NCI-H187 (cell line): ENCODE measurements around the gene CNTFR.

ENCODE experiments used
- DNase-seq, 2 experiments: peaks; one replicate each; lab custom pipeline; 2025; lab: John Stamatoyannopoulos, UW

CNTFR gene

DNA sequence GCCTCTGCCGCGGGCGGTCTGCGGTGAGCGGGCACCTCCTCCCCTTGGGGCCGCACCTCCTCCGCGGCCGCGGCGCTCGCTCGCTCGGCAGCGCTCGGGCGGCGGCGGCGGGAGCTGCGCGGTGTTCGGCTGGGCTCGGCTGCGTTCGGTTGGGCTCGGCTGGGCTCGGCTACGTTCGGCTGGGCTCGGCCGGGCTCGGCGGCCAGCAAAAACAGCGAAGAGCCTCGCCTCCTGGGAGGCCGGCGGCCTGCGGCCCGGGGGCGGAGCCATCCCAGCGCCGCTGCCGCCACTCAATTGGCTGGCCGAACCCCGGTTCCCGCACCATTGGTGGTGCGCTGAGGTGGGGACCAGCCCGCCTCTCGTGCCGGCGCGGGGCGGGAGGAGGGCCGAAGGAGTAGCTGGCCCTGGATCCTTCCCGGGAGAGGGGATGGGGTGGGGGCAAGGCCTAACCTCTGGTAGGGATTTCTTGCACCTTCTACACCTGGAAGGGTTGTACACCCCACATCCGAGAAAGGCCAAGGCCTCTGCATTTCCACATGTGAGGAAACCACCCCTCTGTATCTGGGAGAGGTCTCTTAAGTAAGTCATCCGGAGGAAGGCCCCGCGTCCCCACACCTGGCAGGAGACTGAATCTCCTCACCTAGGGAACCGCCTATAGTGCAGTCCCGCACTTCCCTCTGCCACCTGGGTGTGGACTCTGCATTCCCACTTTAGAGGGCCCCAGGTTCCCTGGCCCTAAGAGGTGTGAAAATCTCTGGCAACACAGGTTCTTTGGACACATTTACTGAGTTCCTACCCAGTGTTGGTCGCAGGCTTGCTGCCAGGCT is 66.3 kb downstream of the CNTFR start, which contains the start of gene ENHO:
Gene ENHO, minus strand, starts transcription at position 20 of the 827 bp plus-strand sequence. CDS start 1,295 bp downstream, outside the sequence.
- peak; percentile 19 to 60 for DNase-seq

DNA sequence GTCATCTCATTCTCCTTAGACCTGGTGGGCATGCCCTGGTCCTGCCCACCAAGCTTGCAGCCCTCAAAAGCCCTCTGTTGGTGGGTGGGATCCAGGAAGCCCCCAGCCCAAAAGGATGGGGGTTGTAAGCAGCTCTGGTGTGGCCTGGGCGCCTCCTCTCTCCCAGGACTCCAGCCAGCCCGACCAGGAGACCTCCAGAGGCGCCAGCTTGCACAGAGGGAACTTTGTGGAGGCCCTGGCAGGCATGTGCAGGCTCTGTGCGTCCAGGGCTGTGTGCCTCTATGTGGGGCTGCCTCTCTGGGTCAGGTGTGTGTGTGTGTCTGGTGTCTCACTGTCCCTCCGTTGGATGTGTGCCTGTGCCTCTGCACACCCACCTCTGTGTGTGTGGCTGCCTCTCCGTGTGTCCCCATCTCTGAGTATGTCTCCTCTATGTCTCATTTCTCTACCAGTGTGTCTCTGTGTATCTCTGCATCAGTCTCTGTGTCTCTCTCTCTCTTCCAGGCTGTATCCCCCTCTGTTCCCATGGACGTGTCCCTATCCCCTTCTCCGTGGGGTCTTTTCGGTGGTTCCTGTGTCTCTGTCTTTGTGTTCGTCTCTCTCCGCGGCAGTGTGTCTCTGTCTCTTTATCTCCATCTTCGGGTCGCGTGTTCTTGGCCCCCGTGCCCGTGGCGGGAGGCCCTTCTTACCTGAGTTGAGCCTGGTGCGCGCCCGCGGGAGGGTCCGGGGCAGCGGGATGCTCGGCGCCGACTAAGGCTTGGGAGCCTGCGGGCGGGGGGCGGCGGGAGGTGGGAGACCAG is 67.2 kb downstream of the CNTFR start:
- no peak for DNase-seq

DNA sequence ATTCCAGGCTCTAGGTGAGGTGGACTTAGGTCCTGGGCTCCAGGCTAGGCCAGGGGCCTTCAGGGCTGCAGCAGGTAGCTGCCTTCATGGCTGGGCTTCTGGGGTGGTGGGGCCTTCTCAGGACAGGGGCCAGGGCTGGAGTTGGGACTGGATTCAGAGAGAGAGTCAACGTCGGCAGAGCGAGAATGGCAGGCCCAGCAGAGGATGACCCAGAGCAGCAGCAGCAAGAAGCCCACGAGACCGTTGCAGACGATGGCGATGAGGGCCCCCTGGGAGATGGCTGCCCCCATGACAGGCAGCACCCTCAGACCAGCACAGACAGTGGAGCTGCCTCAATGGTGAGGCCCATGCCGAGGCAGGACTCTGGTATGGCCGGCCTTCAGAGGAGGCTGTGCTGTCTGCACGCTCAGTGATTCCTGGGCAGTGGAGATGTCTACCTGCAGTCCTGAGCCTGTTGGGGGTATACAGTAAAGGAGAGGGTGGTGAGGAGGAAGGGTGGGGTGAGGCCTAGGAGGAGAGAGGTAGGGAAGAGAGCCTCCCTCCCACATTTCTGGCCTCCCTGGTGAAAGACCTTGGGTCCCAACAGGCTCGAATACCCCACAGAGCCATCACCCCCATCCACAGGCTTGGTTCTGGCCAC is 68.0 kb downstream of the CNTFR start:
- DNase-seq: no peak

DNA sequence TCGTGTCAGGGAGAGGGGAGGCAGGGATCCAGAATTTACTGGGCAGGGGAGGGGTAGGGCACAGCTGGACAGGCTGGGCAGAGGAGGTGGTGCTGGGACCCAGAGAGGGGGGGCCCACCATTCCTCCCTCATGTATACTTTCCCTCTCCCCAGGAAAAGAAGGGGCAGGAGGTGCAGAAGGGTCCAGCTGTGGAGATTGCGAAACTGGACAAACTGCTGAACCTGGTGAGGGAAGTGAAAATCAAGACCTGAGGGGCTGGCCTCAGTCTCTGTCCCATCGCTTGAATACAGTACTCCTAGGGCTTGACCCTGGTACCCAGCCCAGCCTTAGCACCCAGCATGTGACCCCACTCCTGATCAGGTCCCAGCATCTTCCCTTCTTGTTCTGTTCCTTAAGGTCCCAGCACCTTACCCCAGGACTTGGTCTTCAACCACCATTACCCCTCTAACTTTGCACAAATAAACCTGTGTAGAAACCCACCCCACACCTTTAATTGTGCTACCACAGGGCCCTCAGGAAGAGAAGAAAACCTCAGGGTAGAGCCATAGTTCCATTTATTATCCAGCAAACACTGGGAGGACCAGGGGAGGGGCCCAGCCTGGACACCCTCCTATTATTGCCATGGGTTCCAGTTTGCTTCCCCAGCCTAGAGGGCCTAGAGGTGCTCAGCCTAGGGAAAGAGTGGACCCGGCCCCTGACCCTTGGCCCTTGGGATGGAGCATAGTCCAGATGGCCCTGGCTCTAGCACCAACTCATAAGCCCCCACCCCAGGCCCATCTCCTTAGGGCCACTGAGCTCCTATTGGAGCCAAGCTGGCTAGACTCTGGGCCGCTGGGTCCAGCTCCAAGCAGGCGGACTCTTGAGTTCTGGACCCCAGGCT is 68.8 kb downstream of the CNTFR start:
- no peak for DNase-seq

DNA sequence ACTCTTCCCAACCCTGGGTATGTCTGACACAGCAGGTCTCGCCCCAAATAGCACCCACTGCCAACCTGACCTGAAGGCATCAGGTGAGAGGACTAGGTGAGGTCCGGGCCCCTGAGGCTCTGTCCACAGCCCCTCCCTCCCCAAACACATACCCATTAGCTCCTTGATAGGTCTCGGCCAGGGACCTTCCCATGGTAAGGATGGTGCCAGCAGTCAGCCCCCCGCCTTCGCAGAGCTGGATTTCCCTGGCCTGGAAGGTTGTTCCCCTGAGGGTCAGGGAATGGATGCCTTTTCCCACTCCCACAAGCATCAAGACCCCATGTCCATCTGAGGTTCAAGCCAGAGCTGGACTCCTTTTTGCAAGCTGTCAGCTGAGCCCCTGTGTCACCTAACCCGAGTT is 69.4 kb downstream of the CNTFR start:
- no peak for DNase-seq

DNA sequence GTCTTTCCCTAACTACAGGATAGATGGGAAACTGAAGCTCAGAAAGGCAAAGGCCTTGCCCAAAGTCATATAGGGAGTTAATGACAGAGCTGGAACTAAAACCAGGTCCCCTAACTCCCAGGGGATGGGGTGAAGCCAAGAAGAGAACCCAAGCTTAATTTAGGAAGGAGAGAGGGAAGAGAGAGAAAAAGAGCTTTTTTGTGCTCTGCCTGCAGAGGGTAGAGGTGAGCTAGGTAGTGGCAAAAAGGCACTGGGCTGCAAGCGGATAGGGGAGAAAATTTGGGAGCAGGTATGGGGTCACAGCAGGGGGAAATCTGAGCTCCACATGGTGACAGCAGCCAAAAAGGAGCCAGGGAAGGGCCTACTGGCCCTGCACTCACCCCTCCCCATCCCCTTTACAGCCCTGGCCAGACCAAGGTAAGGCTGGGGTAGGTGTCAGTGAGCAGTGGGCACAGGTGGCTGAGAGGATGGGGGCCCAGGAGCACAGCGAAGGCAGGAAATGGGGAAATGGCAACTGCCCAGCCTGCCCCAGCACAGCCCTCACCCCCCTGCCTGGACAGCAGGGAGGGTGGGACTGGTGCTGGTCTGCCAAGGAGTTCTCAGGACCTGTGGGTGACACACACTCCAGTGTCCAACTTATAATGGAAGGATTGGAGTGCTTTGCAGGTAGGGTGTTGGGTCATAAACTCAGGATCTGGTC is 70.1 kb downstream of the CNTFR start:
- DNase-seq: no peak

DNA sequence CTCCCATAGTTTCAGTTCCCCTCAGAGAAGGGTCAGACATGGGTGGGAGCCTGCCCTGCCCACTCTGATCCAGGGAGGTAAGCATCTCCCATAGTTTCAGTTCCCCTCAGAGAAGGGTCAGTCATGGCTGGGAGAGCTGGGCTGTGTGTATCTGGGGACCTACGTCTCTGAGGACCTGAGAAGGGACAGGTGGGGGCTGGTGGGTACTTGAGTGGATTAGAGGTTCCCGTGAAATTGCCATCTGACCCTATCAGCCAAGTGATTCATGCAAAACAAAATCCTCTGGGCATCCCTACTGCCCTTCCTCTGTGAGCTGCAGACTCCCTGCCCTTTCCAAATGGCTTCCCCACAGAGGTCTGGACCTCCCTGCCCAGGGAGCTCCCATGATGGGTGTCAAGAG is 70.6 kb downstream of the CNTFR start:
- no peak for DNase-seq

DNA sequence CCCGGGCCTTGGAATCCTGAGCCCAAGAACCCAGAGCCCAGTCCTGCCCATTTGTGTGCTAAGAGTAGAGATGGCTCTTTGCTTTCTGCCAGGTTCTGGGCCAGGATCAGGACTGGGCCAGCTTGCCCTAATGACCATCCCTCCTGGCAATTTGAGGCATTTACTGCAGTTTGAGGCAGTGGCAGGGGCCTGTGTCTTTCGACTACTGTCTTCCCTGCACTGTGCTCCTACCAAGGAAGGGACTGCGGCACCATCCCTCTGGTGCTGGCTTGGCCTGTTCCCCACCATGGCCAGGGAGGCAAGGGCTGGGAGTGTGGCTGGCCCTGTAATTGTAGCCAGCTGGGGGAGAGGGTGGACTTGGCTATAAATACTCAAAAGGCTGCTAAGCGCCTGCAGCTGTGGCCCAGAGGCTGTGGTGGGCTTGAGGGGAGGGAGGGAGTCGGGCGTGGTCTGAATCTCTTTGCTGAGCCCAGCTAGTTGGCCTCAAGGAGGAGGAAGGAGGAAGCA is 71.4 kb downstream of the CNTFR start:
- no peak for DNase-seq

DNA sequence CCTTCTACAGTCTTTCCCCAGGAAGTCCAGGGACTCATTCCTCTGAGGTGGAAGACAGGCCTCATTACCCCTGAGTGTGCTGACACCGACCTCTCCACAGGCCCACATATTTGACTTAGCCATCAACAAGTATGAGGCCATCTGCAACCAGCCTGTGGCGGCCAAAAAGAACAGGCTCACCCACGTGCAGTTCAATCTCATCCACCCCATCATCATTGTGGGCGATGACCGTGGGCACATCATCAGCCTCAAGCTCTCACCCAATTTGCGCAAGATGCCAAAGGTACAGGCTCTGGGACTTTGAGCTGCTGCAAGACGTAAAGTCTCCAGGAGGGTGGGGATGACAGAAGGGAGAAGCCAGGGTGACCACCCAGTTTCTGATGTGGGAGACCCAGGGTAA is 72.3 kb downstream of the CNTFR start:
- no peak for DNase-seq

DNA sequence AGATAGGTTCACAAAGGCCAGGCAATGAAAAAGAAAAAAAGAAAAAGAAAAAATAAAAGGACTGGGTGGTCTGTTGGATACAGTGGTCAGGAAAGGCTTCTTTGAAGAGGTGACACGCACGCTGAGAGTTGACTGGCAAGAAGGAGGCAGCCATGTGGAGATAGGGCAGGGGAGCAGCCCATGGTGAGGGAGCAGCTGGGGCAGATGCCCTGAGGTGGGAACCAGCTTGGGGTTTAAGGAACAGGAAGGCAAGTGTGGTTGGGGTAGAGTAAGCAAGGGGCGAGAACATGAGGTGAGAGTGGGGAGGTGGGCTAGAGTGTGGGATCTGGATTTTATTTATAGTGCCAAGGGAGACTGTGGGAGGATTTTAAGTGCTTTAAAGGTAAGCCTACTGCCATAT is 73.6 kb downstream of the CNTFR start:
- DNase-seq: no peak

DNA sequence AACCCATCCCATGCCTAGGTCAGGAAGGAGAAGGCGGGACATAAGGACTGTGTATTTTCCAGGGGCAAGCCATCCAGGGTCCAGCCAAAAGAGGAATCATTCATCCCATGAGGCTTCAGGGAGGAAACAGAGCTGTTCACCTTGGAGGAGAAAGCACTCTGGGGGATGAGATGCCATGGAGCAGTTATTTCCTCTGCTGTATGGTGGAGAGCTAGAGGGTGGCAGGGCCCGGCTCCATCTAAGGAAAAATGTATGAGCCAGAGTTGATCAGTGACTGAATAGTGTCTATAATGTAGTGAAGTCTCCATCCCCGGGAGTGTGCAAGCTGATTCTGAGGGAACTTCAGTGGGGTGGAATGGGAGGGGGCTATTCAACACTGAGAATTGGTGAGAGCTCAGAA is 74.7 kb downstream of the CNTFR start:
- no peak for DNase-seq

DNA sequence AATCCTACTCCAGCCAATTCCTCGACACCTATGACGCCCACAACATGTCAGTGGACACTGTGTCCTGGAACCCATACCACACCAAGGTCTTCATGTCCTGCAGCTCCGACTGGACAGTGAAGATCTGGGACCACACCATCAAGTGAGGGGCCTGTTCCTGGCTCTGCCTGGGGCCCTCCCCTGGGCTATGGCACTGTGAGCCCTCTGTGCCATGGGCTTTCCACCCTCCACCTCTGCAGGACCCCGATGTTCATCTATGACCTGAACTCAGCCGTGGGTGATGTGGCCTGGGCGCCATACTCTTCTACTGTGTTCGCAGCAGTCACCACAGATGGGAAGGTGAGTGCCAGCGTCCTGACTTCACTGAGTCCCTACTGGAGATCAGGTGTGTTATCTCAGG is 75.1 kb downstream of the CNTFR start:
- no peak for DNase-seq

DNA sequence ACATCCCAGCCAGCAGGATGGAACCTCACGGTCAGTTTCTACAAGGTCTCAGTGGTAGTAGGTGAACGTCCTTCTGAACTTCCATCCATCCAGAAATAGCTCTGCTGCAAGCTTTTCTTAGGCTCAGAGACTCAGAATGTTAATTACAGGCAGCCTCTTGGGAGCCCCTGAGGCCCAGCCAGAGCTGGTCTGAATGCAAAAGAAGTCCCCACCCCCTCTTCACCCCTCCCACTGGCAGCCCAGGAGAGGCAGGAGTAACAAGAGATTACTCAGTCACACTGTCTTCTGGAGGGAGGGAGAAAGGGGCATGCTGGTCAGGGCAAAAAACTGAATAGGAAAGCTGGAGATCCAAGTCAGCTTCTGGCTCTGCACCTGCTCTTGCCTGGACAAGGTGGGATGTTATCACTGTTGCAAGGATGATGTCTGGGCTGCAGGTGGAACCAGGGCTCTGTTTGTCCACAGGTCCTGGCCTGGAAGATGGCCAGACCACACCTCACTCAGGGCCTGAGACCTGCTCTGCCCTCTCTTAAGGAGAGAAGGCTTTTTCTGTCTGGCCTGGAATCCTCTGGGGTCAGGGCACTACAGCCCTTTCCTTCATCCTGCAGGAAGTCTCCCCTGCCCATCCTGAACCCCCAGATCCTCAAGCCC is 75.8 kb downstream of the CNTFR start:
- DNase-seq: peak; percentile 15 to 29

DNA sequence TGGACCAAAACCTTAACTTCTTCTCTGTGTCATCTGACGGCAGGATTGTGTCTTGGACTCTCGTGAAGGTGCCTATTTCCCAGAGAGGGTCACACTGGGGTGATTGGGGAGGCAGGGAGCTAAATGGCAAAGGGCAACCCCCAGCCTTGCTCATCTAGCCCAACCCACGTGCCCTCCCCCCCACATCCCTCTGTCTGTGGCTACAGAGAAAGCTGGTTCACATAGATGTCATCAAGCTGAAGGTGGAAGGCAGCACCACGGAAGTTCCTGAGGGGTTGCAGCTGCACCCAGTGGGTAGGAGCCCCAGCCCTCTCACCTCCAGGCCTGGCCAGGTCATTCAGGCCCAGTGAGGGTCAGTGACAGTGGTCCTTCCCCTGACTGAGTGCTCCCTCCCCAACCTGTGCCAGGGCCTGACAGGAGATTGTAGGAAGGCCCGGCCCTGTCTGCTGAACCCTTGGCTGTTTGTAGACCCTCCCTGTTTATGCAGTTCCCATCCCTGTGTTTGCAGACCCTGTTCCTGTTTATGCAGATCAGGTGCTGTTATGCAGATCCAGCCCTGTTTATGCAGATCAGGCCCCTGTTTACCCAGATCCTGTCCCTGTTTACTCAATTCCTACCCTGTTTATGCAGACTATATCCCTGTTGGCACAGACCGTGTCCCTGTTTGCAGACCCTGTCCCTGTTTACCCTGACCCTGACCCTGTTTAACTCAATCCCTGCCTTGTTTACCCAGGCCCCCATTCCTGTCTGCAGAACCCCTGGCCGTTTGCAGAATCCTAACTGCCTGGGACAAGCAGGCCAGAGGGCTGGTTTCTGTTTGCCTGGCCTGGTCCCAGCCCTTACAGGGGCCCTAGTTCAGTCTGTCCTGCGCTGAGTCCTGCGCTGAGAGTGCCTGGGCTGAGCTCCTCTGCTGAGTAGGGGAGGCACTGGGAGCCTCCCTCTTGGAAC is 77.1 kb downstream of the CNTFR start:
- DNase-seq: no peak

DNA sequence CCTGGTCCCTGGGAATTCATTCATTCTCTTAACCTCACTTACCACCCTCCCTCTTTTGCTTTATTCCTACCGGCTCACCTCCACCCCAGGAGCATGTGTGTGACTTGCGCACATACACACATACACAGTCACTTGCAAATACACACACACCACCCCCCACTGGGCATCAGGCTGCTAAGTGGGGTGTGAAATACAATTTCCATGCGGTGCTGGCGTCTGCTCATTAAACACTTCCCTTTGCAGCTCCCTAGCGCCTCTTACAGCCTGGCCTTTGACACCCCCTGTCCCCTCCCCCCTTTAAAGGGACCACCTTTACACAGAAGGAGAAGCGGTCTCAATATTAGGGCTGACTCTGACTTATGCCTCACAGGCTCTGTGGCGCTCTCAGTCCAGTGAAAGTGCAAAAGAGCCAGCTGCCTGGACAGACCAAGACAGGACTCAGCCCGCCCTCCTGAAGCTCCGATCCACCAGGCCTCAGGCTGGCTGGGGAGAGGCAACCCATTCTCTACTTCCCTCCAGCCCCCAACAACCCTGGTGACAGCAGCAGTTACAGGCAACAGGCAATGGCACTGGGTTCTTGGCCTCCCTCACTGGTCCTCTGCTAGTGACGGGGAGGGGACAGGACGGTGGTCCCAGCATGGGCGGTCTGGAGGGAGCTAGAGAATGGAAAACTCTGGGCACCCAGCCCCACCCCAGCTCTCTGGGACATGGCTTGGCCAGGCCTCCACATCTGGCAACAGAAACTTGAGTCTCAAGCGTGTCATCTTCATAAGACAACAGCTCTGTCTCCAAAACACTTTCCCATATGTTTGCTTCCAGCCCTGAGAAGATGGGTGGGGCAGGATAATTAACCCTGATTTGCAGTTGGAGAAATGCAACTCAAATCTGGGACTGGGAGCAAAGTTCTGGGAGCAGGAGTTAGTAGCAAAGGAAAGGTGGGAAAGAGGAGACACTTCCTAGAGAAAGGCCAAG is 78.7 kb downstream of the CNTFR start:
- no peak for DNase-seq

DNA sequence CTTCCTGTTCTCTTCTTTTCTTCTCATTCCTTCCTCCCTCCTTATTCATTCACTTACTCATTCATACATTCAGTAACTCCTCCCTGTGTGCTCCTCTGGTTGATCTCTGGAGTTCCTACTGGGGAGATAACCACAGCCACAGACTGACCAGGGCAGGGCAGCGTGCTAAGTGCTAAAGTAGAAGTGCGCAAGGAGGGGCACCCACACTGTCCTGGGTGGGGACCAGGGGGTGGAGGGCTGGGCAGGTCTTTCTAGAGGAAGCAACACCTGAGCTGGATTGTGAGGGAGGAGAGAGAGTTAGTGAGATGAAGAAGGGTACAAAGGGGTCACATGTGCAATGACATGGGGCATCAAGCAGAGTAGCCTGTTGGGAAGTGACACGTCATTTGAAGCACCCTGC is 80.6 kb downstream of the CNTFR start:
- no peak for DNase-seq

DNA sequence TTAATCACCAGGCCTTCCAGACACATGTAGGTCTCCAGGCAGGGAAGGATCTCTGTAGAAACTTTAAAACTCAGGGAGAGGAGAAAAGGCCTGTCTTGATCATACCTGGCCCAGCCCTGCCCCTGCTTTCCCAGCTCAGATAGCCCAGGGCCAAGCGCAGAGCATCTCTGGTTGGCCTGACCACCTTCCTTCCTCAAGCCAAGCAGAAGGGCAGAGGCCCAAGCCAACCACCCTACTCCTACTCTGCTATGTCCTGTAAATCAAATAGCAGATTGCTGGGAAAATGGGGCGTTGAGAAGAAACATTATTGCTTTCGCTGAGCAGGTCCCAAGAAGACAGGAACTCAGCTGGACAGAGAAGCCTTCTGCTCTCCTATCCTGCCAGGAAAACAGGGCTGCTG is 81.1 kb downstream of the CNTFR start:
- DNase-seq: no peak

DNA sequence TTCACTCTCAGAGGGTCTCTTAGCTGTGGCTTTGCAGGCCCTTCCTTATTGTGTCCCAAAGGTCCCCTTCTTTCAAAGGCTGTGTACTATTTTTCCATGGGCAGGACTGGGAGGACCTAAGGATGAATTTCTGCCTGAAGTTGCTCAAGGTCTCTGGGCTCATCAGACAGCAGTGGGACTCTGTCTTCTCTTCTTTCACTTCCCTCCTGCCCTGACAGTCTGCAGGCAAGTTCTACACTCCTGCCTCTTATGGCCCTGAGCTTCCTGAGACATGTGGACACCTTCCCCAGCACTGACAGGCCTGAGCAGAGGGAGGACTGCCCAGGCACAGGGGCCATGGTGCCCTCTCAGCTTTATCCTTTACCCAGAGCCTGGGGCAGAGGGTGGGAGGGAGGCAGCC is 81.6 kb downstream of the CNTFR start:
- DNase-seq: no peak
